Stimulated activated CD8-positive, alpha-beta memory T cell treated with anti-CD3 and anti-CD28 coated beads, Interleukin-12 subunit alpha, Interleukin-12 subunit beta, amount 100 ng/mL, for 1 hour (primary cell): ENCODE measurements around the gene NLE1.

ENCODE experiments used
- DNase-seq: peaks from one replicate; pipeline ENCODE4 v3.0.0-alpha.2; 2020; ENCODE audit warnings: low read depth

NLE1 gene

DNA sequence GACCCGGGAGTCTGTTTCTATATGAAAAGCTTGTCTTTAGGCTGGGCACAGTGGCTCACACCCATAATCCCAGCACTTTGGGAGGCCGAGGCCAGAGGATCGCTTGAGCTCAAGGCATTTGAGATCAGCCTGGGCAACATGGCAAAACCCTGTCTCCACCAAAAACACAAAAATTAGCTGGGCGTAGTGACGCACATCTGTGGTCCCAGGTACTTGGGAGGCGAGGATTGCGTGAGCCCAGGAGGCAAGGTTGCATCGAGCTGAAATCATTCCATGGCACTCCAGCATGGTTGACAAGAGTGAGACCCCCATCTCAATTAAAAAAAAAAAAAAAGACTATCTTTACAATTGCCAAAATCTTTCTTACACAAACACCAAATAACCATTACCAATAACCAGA lies 55.9 kb downstream of the NLE1 start:
- no peak for DNase-seq

GRCh38 chr17:35084987-35085386 lies 57.1 kb downstream of the NLE1 start:
- no peak for DNase-seq

DNA sequence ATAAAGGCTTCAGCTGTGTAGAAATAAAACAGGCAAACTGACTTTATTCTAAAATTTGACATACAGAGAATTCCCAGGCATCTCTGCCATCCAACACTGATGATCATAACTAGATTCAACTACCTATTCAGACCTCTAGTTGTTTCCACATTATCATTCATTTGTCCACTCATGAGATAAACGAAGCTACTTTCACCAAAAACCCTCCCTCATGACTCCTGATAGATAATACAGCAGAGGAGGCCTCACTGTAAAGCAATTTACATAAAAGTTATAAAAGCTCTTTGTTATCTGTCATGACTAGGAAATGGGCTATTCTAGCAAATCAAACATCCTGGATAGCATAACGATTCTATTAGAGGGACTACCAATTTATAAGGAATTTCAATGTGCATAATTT lies 59.0 kb downstream of the NLE1 start:
- DNase-seq = no peak

DNA sequence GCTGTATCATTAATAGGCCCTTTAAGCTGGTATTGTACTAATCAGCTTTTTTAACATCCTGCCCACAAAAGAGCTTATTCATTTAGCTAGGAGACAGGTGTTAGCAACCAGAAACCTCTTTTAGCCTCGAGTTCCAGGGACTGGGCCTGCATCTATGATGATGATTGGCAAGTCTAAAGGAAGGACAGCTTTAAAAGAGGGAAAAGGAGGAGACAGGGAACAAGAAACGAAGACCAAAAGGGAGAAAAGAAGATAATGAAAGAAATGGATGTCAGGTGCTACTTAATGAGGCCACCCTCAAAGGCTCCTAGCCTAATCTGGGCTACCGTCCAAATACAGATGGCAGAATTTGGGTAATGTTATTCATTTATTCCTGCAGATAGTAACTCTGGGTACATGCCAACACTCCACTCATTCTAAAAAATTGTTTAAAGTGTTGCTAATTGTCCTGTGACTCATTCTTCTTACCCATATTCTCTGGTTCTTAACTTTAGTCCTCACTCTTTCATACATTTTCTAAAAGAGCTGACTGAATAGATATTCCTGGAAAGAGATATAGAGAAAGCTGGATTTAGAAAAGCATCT lies 59.9 kb downstream of the NLE1 start:
- no peak for DNase-seq

- DNase-seq = no peak
These were observed 60.5 kb downstream of the NLE1 start for GRCh38 chr17:35081638-35082037.

DNA sequence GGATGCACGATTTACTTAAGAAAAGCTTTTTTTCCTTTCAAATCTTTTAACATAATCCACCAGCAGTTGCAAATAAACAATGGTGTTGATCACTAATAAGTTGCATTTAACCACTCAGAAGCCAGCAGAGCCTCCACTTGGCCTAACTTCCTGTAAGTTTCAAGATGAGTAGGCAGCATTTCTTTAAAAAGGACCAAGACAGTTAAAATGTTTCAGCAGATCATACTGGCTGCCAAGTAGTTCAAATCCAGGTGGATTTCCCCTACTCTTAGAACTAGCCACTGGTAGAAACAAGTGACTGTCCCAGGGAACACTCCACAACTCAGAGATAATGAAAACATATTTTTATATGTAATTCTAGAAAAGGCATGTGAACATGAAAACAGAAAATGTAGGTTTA lies 61.6 kb downstream of the NLE1 start:
- no peak for DNase-seq

DNA sequence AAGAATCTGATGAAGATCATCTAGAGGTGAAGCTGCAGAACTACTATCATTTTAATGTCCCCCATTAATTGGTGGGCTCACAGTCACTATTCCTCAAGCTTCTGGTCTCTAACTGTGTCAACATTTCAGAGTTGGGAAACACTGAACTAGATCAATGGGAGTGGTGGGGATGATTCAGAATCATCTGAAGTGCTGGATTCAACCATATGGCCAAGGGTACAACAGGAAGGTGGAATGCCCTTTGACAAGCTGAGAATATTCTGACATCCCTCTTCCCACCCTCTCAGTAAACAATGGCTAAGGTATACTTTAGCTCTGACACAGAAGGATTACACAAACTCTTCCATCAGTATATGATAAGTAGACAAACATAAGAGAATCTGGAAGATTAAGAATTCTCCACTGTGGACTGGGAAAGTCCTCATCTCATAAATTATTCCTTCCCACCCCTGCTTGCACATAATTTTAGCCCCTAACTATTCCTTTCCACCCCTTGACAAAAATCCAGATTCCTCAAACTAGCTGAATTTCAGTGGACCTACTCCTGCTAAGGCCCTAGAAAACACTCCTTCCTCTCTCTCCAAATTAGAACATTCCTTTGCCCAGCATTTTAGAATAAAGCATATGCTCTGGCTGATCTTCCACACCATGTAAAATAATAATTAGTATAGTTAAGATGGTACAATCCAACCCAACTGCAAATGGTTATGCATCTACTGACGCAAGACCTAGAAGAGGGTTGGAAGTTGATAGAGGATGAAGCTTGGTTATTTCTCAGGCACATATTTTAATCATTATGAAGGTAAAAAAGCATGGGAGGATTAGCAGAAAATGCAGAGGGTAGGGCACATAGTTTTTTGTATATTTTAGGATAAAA lies 62.3 kb downstream of the NLE1 start:
- no peak for DNase-seq
